Measurements from ENCODE around the gene F13A1. TPM values are rescaled to one million over a fixed set of nuclear protein-coding genes. Genes with fewer than 3 reads are reported as not detected.

F13A1 gene
- total and polyA plus RNA-seq, 12 donors: 10.5 to 481 (median 157) TPM

DNA sequence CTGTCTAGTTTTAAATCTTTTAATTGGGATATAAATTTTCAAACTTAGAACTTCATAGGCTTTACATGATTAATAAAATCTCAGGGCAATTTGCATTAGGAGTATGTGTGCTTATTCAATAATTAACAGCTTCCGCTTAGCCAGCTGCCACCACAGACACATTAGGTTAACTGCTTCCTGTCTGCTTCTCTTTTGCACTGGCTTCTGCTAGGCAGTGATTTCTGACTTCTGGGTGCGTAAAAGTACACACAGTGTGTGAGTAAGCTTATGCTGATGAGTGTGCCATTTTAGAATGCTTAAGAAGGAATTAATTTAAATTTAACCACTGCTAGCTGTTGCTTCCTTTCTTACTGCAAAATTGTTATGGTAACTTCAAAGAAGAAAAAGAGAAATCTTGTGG is 73.9 kb downstream of the F13A1 start:
- no peak for TF ChIP-seq POLR2A (IDR thresholded peaks at IDR 0.05)
- TF ChIP-seq, protein P1, sequence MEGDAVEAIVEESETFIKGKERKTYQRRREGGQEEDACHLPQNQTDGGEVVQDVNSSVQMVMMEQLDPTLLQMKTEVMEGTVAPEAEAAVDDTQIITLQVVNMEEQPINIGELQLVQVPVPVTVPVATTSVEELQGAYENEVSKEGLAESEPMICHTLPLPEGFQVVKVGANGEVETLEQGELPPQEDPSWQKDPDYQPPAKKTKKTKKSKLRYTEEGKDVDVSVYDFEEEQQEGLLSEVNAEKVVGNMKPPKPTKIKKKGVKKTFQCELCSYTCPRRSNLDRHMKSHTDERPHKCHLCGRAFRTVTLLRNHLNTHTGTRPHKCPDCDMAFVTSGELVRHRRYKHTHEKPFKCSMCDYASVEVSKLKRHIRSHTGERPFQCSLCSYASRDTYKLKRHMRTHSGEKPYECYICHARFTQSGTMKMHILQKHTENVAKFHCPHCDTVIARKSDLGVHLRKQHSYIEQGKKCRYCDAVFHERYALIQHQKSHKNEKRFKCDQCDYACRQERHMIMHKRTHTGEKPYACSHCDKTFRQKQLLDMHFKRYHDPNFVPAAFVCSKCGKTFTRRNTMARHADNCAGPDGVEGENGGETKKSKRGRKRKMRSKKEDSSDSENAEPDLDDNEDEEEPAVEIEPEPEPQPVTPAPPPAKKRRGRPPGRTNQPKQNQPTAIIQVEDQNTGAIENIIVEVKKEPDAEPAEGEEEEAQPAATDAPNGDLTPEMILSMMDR (IDR thresholded peaks at IDR 0.05): no peak
- H3K36me3 ChIP-seq (replicated peaks in 1 of 2): no peaks in the 10 kb centered on the region
- no peak for DNase-seq
- WGBS, 4 donors: 39 to 69% (median 55%) methylated on average over 2 of the region's 2 CpGs
- no peaks in the 10 kb centered on the region for H3K27me3 ChIP-seq
- no peaks in the 10 kb centered on the region for H3K4me1 ChIP-seq (replicated peaks in 1 of 2)
- H3K27ac ChIP-seq: no peak overlapping the region
- no peak overlapping the region for H3K4me3 ChIP-seq
- intact Hi-C loops (cut with DNase I): no loop called here
- no peaks in the 10 kb centered on the region for H3K9me3 ChIP-seq (replicated peaks in 1 of 3)

DNA sequence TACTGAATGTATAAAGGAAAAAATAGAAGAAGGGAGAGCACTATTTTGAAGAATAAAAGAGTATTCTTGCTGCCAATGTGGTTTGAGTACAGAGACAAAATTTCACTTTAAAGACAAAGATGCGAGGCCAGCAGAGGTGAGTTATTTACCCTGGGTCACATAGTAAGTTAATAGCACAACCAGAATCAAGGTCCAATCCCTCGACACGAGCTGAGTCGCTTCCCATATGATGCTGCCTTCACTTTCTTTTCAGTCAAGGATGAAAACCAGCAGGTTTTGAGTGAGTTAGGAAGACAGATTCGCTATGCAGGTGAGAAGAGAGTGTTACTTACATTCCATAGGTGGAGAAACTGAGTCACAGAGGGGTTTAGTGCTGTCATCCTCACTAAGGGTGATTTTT is 75.8 kb downstream of the F13A1 start:
- 78 to 83% (median 80%) methylated on average over 5 of the region's 5 CpGs for WGBS, 4 donors
- no peak for TF ChIP-seq POLR2A (IDR thresholded peaks at IDR 0.05)
- TF ChIP-seq, protein P1 (IDR thresholded peaks at IDR 0.05): no peak
- H3K27me3 ChIP-seq: no peaks in the 10 kb centered on the region

DNA sequence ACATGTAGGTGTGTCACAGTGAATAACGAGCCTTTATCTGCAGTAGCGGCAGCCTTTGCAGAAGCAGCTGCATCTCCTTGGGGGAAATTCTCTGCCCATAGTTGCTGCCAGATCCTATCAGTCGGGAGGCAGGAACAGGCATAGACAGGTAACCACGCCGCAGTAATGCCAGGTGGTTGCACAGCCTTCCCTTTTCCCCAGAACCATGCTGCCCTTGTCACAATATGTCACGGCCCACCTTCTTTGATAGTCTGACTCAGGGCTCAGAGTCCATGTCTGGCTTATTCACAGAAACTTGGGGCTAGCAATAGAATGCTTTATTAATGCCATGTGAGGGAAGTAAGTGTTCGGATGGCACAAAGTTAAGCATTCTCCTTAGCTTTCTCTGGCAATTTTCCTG is 76.6 kb downstream of the F13A1 start:
- no peaks in the 10 kb centered on the region for H3K27me3 ChIP-seq
- H3K27ac ChIP-seq: no peak overlapping the region
- no peak for TF ChIP-seq POLR2A (IDR thresholded peaks at IDR 0.05)
- TF ChIP-seq, protein P1 (IDR thresholded peaks at IDR 0.05): no peak
- DNase-seq: no peak
- H3K4me3 ChIP-seq: no peak overlapping the region
- 71 to 85% (median 79%) methylated on average over 3 to 7 of the region's 7 CpGs for WGBS, 4 donors
- H3K4me1 ChIP-seq (replicated peaks in 1 of 2): no peaks in the 10 kb centered on the region
- no peaks in the 10 kb centered on the region for H3K36me3 ChIP-seq (replicated peaks in 1 of 2)
- no peaks in the 10 kb centered on the region for H3K9me3 ChIP-seq (replicated peaks in 1 of 3)
- intact Hi-C loops (cut with DNase I): no loop called here

More for the DNA sequence above, 75.8 kb downstream of the F13A1 start:
- Histone ChIP-seq H3K4me1 (replicated peaks in 1 of 2) (no peaks in the 10 kb centered on the region), H3K36me3 (replicated peaks in 1 of 2) (no peaks in the 10 kb centered on the region), H3K27ac (no peak overlapping the region), H3K4me3 (no peak overlapping the region), H3K9me3 (replicated peaks in 1 of 3) (no peaks in the 10 kb centered on the region)
- intact Hi-C loops (cut with DNase I): no loop called here
- no peak for DNase-seq

DNA sequence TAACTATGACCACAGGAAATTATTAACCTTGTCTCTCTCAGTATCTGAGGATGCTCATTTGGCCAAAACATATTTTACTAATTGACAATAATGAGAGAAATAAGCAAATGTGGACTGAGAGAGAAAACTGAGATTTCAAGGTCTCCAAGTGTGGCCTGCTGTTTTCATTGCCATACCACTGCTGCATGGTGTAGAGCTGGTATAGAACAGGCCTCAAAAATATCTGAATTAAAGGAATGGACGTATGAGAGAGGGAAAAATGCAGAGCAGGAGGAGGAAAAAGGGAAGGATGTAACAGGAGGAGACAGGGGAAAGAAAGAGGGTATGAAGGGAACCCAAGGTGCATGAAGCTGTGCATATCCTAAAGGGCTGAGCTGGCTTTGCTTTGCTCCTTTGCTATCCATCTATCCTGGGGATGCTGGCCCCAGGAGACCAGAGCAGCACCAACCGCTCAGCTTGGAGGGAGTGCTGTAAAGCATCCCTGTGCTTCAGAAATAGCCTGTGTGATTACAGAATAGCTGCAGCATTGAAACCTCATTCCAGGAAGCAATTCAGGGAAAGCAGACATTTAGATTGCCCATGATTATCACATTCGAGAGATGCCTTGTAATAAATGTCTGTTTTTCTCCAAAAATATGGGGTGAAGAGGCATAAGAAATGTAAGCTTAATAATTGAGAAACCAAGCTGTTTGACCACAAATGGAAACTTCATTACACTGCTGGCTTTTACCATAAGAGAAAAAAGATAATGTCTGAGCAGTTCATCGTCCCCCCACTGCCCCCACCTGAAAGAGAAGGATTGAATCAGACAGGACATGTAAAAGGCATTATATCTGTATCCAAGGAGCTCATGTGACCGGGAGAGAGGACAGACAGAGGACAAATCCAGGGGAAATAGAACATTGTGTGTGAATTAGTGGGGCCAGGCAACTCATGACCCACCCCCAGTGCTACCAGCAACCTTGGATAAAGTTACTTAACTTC is 80.6 kb downstream of the F13A1 start:
- intact Hi-C loops (cut with DNase I): no loop called here
- H3K4me3 ChIP-seq: no peak overlapping the region
- no peaks in the 10 kb centered on the region for H3K27me3 ChIP-seq
- no peaks in the 10 kb centered on the region for H3K36me3 ChIP-seq (replicated peaks in 1 of 2)
- no peaks in the 10 kb centered on the region for H3K9me3 ChIP-seq (replicated peaks in 1 of 3)
- 36 to 57% (median 52%) methylated on average over 5 of the region's 5 CpGs for whole genome bisulfite sequencing, 4 donors
- DNase-seq: no peak
- H3K4me1 ChIP-seq (replicated peaks in 1 of 2): no peaks in the 10 kb centered on the region
- H3K27ac ChIP-seq: no peak overlapping the region
- TF ChIP-seq, protein P1 (IDR thresholded peaks at IDR 0.05): no peak
- TF ChIP-seq POLR2A (IDR thresholded peaks at IDR 0.05): no peak
